GM12878 (cell line): ENCODE measurements around the gene TCF7L2.

Source experiments
- CTCF ChIP-seq, 3 experiments: IDR thresholded peaks in 2 of 3; conservative IDR thresholded peaks in 1 of 3; 2 replicates each; pipeline ENCODE4 v1.5.1; 2011; ENCODE audit warnings: low read depth in 3 of 3, low read length in 3 of 3, mild to moderate bottlenecking in 3 of 3, control low read depth in 2 of 3, moderate library complexity in 2 of 3, inconsistent platforms in 1 of 3, mixed read lengths in 1 of 3; ENCODE audit not compliant: control insufficient read depth in 2 of 3, insufficient read depth in 1 of 3; ENCODE audit errors: extremely low read depth in 1 of 3
- POLR2AphosphoS5 ChIP-seq: IDR thresholded peaks from 2 replicates; pipeline ENCODE4 v1.6.1; 2011; ENCODE audit warnings: mild to moderate bottlenecking, low read length, inconsistent platforms
- YY1 ChIP-seq: IDR thresholded peaks from 2 replicates; pipeline ENCODE4 v1.6.1; 2011; ENCODE audit warnings: low read depth, mild to moderate bottlenecking, low read length

- TF ChIP-seq POLR2AphosphoS5 = no peak
- TF ChIP-seq YY1 = no peak
- TF ChIP-seq CTCF (IDR thresholded peaks at IDR 0.05 in 2 of 3, conservative IDR thresholded peaks at IDR 0.05 in 1 of 3; ENCODE audit: control insufficient read depth in 2 of 3, extremely low read depth in 1 of 3, insufficient read depth in 1 of 3, low read depth in 3 of 3, low read length in 3 of 3) = no peak
Observed at GRCh38 chr10:112964482-112964881, 14.4 kb downstream of the TCF7L2 start.
